H54 (cell line): ENCODE data around the gene NEU4.

Experiments used
- DNase-seq: peaks from one replicate; pipeline ENCODE4 v3.0.0; 2011; ENCODE audit warnings: low spot score, mixed read lengths; ENCODE audit not compliant: insufficient read length
- FAIRE-seq: peaks from 3 replicates; lab custom pipeline; 2011; peaks lifted over from hg19 to GRCh38; lab: Jason Lieb, UNC
- POLR2A ChIP-seq: IDR thresholded peaks from 2 replicates; pipeline ENCODE4 v1.6.1; 2011; ENCODE audit warnings: low read depth, mild to moderate bottlenecking, low read length

The NEU4 gene

GRCh38 chr2:241859436-241860183, 50.6 kb downstream of the NEU4 start:
- FAIRE-seq: no peak
- no peak for TF ChIP-seq POLR2A
- no peak for DNase-seq

- DNase-seq: no peak
These were observed 51.4 kb downstream of the NEU4 start for GRCh38 chr2:241860184-241861078.

GRCh38 chr2:241861264-241861663, 52.3 kb downstream of the NEU4 start:
- no peak for TF ChIP-seq POLR2A
- no peak for FAIRE-seq
- DNase-seq: no peak

More at GRCh38 chr2:241860184-241861078, 51.4 kb downstream of the NEU4 start:
- no peak for FAIRE-seq
- no peak for TF ChIP-seq POLR2A

GRCh38 chr2:241862093-241862492, 53.1 kb downstream of the NEU4 start:
- no peak for FAIRE-seq
- TF ChIP-seq POLR2A: no peak
- no peak for DNase-seq

GRCh38 chr2:241862775-241863535, 54.0 kb downstream of the NEU4 start:
- DNase-seq (no peak), FAIRE-seq (no peak)
- TF ChIP-seq POLR2A: no peak

- no peak for FAIRE-seq
- no peak for DNase-seq
- TF ChIP-seq POLR2A: no peak
These were observed 54.6 kb downstream of the NEU4 start for GRCh38 chr2:241863536-241863954.

GRCh38 chr2:241864168-241864849, 55.3 kb downstream of the NEU4 start:
- no peak for FAIRE-seq
- DNase-seq: no peak
- TF ChIP-seq POLR2A: no peak

- no peak for DNase-seq
- FAIRE-seq: no peak
- TF ChIP-seq POLR2A: no peak
These were observed 55.8 kb downstream of the NEU4 start for GRCh38 chr2:241864850-241865213.

GRCh38 chr2:241865416-241865956, 56.5 kb downstream of the NEU4 start:
- DNase-seq (no peak), FAIRE-seq (no peak)
- no peak for TF ChIP-seq POLR2A

GRCh38 chr2:241865957-241866789, 57.2 kb downstream of the NEU4 start:
- TF ChIP-seq POLR2A: no peak
- FAIRE-seq (no peak), DNase-seq (no peak)
